HepG2 (cell line): Measurements from ENCODE around the gene HLA-DOA. TPM values are rescaled to one million over a fixed set of nuclear protein-coding genes. Genes with fewer than 3 reads are reported as not detected.

Experiments
- ATAC-seq: fragments of 200-7000 bp; cut with Tn5 transposase; 3 replicates; pipeline ENCODE4 v1.9.1; 2020; ENCODE audit warnings: mild to moderate bottlenecking, moderate library complexity
- BruUV-seq: library from RNA; stranded (reverse); fragments of 400-500 nt; replicated peaks from 2 replicates; lab custom pipeline; 2021; lab: Mats Ljungman, UMichigan
- CTCF ChIA-PET: fragments of 300-600 bp; formaldehyde crosslinking; extraction: SDS; loops from one replicate; lab custom pipeline; 2021; ENCODE audit warnings: low total read pairs, inconsistent platforms, low intra/inter-chr PET ratio; lab: Yijun Ruan, JAX
- POLR2A ChIA-PET: fragments of 350-600 bp; sonication (Branson Sonifier 250); formaldehyde crosslinking; loops from one replicate; lab custom pipeline; 2020; ENCODE audit warnings: antibody characterized with exemption, inconsistent platforms; lab: Yijun Ruan, JAX
- DNase-seq: peaks from one replicate; pipeline ENCODE4 v3.0.0-alpha.2; 2015; ENCODE audit warnings: low spot score
- FAIRE-seq: peaks from 3 replicates; lab custom pipeline; 2011; peaks lifted over from hg19 to GRCh38; lab: Jason Lieb, UNC
- H2AFZ ChIP-seq: one replicate; pipeline ENCODE4 v1.6.1; 2011; ENCODE audit warnings: low read length, inconsistent platforms
- H3K27ac ChIP-seq: fragments of 300-600 bp; 3 replicates; pipeline ENCODE4 v1.8.0; 2011; ENCODE audit warnings: mixed run types, mild to moderate bottlenecking, mixed read lengths, low read length, inconsistent platforms; ENCODE audit not compliant: insufficient read depth; ENCODE audit errors: extremely low read length
- H3K27me3 ChIP-seq, 2 experiments: fragments of 200-600 bp in 1 of 2; 2 replicates in 1 of 2; 3 replicates in 1 of 2; pipeline versions ENCODE4 v1.6.0 to v1.8.0; 2011; ENCODE audit warnings: low read length in 2 of 2, mild to moderate bottlenecking in 2 of 2, moderate library complexity in 2 of 2, inconsistent platforms in 1 of 2; ENCODE audit not compliant: insufficient read depth in 2 of 2, control insufficient read depth in 1 of 2
- H3K36me3 ChIP-seq, 2 experiments: fragments of 200-600 bp in 1 of 2; replicated peaks in 1 of 2; 2 replicates in 1 of 2; 3 replicates in 1 of 2; pipeline versions ENCODE4 v1.5.1 to v1.8.0; 2011; ENCODE audit warnings: low read length in 2 of 2, inconsistent platforms in 1 of 2; ENCODE audit not compliant: insufficient read depth in 2 of 2, control insufficient read depth in 1 of 2
- H3K4me1 ChIP-seq: 2 replicates; pipeline ENCODE4 v1.5.1; 2012; ENCODE audit warnings: low read length, inconsistent platforms; ENCODE audit not compliant: insufficient read depth
- H3K4me2 ChIP-seq: 2 replicates; pipeline ENCODE4 v1.6.0; 2011; ENCODE audit warnings: low read depth, low read length, inconsistent platforms
- H3K4me3 ChIP-seq, 3 experiments: fragments of 200-600 bp in 1 of 3; sonication (generic), shearing (Covaris generic) in 1 of 3; replicated peaks in 1 of 3; 2 replicates each; pipeline ENCODE4 v1.5.1; 2011 to 2016; ENCODE audit warnings: low read length in 3 of 3, inconsistent platforms in 2 of 3, low read depth in 2 of 3, mild to moderate bottlenecking in 2 of 3, control low read depth in 1 of 3, mixed read lengths in 1 of 3; ENCODE audit not compliant: insufficient read depth in 1 of 3
- H3K79me2 ChIP-seq: one replicate; pipeline ENCODE4 v1.6.1; 2011; ENCODE audit warnings: low read length, inconsistent platforms; ENCODE audit not compliant: insufficient read depth
- H3K9ac ChIP-seq: 2 replicates; pipeline ENCODE4 v1.6.0; 2011; ENCODE audit warnings: mild to moderate bottlenecking, low read depth, low read length, inconsistent platforms; ENCODE audit not compliant: insufficient read depth
- H3K9me3 ChIP-seq: 2 replicates; pipeline ENCODE4 v1.5.1; 2012; ENCODE audit warnings: mild to moderate bottlenecking, low read length
- H4K20me1 ChIP-seq: 2 replicates; pipeline ENCODE4 v1.6.0; 2011; ENCODE audit warnings: inconsistent platforms, mild to moderate bottlenecking, low read length, moderate library complexity; ENCODE audit not compliant: insufficient read depth
- EP300 ChIP-seq, 3 experiments: sonication (generic) in 1 of 3; formaldehyde crosslinking in 1 of 3; IDR thresholded peaks; 2 replicates each; pipeline versions ENCODE4 v1.5.1 to v1.6.1; 2011 to 2020; ENCODE audit warnings: low read depth in 2 of 3, low read length in 2 of 3, borderline replicate concordance in 1 of 3, improper control_type of control experiment in 1 of 3, mild to moderate bottlenecking in 1 of 3, missing genetic modification reagents in 1 of 3, moderate library complexity in 1 of 3
- ESRRA ChIP-seq: sonication (generic); formaldehyde crosslinking; IDR thresholded peaks from 2 replicates; pipeline ENCODE4 v1.5.1; 2020; ENCODE audit warnings: mild to moderate bottlenecking, low read depth, missing genetic modification reagents
- MED13 ChIP-seq: sonication (generic); formaldehyde crosslinking; IDR thresholded peaks from 2 replicates; pipeline ENCODE4 v1.5.0; 2020; ENCODE audit warnings: missing genetic modification reagents
- NFIB ChIP-seq: sonication (generic); formaldehyde crosslinking; IDR thresholded peaks from 2 replicates; pipeline ENCODE4 v1.9.0; 2021; ENCODE audit warnings: missing genetic modification reagents, mild to moderate bottlenecking, borderline replicate concordance
- PHF8 ChIP-seq: sonication (generic); formaldehyde crosslinking; IDR thresholded peaks from 2 replicates; pipeline ENCODE4 v1.5.0; 2020; ENCODE audit warnings: missing genetic modification reagents
- SIN3B ChIP-seq: fragments of 150-350 bp; IDR thresholded peaks from 2 replicates; pipeline ENCODE4 v1.6.1; 2014; ENCODE audit warnings: low read length
- SMARCE1 ChIP-seq: fragments of 450-650 bp; IDR thresholded peaks from 2 replicates; pipeline ENCODE4 v1.6.1; 2017; ENCODE audit warnings: borderline replicate concordance
- ZNF709 ChIP-seq: sonication (generic); formaldehyde crosslinking; IDR thresholded peaks from 2 replicates; pipeline ENCODE4 v1.5.0; 2020; ENCODE audit warnings: mild to moderate bottlenecking, missing genetic modification reagents
- ZNF713 ChIP-seq: sonication (generic); formaldehyde crosslinking; IDR thresholded peaks from 2 replicates; pipeline ENCODE4 v1.4.0; 2020; ENCODE audit warnings: mild to moderate bottlenecking, missing genetic modification reagents
- WGBS: methylation state at CpG from one replicate; pipeline ENCODE4 v1.1.6; 2017; ENCODE audit warnings: low lambda C conversion rate; 5-methylcytosine and 5-hydroxymethylcytosine counted together
- in situ Hi-C: cut with HindIII; loops from 2 replicates; pipeline ENCODE4 v1.10.0; 2017; ENCODE audit warnings: low pct_unique_long_range_greater_than_20kb; ENCODE audit not compliant: extremely low pct_ligation_motif_present
- intact Hi-C: fragments of 100-400 bp; cut with micrococcal nuclease; formaldehyde crosslinking; loops from one replicate; pipeline ENCODE4 v1.10.0; 2022; ENCODE audit not compliant: unreplicated experiment
- polyA plus RNA-seq, 8 experiments: library from polyadenylated mRNA; depleted of rRNA in 3 of 8; stranded (reverse) in 7 of 8; unstranded in 1 of 8; fragments of >200 nt; fragmentation: Illumina TruSeq in 4 of 8; extraction: Trizol in 4 of 8; gene quantifications; 2 replicates each; pipeline versions ENCODE4 v1.2.1 to v1.2.3, GENCODE V29; 2011 to 2016; ENCODE audit warnings: low read depth in 4 of 8, missing spikeins in 1 of 8, mixed read lengths in 1 of 8; ENCODE audit not compliant: insufficient read depth in 1 of 8
- total RNA-seq, 5 experiments: library from RNA; depleted of rRNA; stranded (reverse); fragments of >200 nt; fragmentation: Illumina TruSeq; extraction: Trizol; gene quantifications; 2 replicates each; pipeline ENCODE4 v1.2.3, GENCODE V29; 2016; ENCODE audit warnings: low read depth in 1 of 5
- TF ChIP-seq, protein P1 (sequence below): sonication (generic); formaldehyde crosslinking; IDR thresholded peaks from 2 replicates; pipeline ENCODE4 v1.9.0; 2021; ENCODE audit warnings: missing genetic modification reagents, borderline replicate concordance
- TF ChIP-seq, protein P2 (sequence below): sonication (generic); formaldehyde crosslinking; conservative IDR thresholded peaks from 2 replicates; pipeline ENCODE4 v1.4.0; 2020; ENCODE audit warnings: missing genetic modification reagents
- TF ChIP-seq, protein P3 (sequence below): sonication (generic); formaldehyde crosslinking; IDR thresholded peaks from 2 replicates; pipeline ENCODE4 v1.4.0; 2020; ENCODE audit warnings: missing genetic modification reagents
- TF ChIP-seq, protein P4 (sequence below): sonication (generic); formaldehyde crosslinking; IDR thresholded peaks from 2 replicates; pipeline ENCODE4 v1.4.0; 2020; ENCODE audit warnings: missing genetic modification reagents

HLA-DOA gene
- total and polyA plus RNA-seq, 2 of the 13 experiments (the other 11 are each of a cell fraction or from before 2014, with no cell fraction given): 0.03 to 0.09 TPM

DNA sequence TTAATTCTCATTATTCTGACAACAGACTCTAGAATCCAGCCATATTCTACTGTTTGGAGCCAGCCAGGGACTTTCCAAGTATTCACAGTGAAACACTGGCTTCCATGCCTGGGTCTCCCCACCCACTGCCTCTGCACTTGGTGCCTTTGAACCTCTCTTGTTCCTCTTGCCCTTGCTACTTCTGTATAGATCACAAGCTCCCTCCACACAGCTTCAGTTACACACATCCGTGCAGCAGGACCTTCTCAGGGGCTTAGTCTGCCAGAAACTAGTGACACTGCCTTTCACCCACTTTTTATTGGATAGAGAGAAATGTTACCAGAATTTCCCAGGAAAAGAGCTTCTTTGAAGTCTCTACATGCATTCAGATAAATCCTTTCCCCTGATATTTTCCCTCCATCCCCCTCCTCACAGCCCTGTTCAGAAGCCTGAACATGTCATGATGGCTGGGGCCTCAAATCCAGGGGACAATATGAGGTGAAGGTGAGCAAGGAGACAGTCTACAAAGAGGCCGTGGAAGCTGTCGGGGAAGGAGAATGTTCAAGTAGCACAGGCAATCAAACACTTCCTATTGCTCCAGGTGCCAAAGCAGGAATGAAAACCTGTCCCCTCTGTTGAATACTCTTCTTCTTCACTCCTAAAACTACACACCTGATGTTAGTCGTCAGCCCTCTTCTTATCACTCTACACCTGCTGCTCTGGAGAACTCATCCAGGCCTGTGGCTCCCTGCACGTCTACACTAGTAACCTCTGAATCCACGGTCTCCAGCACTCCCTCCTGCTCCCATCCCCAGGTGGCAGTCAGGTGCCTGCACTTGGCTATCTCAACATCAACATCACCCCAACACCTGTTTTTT is 20.2 kb upstream of the HLA-DOA start (continued):
- TF ChIP-seq, protein P1, sequence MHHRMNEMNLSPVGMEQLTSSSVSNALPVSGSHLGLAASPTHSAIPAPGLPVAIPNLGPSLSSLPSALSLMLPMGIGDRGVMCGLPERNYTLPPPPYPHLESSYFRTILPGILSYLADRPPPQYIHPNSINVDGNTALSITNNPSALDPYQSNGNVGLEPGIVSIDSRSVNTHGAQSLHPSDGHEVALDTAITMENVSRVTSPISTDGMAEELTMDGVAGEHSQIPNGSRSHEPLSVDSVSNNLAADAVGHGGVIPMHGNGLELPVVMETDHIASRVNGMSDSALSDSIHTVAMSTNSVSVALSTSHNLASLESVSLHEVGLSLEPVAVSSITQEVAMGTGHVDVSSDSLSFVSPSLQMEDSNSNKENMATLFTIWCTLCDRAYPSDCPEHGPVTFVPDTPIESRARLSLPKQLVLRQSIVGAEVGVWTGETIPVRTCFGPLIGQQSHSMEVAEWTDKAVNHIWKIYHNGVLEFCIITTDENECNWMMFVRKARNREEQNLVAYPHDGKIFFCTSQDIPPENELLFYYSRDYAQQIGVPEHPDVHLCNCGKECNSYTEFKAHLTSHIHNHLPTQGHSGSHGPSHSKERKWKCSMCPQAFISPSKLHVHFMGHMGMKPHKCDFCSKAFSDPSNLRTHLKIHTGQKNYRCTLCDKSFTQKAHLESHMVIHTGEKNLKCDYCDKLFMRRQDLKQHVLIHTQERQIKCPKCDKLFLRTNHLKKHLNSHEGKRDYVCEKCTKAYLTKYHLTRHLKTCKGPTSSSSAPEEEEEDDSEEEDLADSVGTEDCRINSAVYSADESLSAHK: no peak
- TF ChIP-seq EP300 (IDR thresholded peaks at IDR 0.05; ENCODE audit: low read depth in 2 of 2, low read length in 2 of 2) (no peak), EP300 (CRISPR knock-in tag; IDR thresholded peaks at IDR 0.05; ENCODE audit: borderline replicate concordance) (no peak), MED13 (CRISPR knock-in tag) (no peak), PHF8 (CRISPR knock-in tag) (no peak)
- TF ChIP-seq, protein P2, sequence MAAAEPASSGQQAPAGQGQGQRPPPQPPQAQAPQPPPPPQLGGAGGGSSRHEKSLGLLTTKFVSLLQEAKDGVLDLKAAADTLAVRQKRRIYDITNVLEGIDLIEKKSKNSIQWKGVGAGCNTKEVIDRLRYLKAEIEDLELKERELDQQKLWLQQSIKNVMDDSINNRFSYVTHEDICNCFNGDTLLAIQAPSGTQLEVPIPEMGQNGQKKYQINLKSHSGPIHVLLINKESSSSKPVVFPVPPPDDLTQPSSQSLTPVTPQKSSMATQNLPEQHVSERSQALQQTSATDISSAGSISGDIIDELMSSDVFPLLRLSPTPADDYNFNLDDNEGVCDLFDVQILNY (CRISPR knock-in tag): no peak
- TF ChIP-seq, all 625 proteins: peak for 4

DNA sequence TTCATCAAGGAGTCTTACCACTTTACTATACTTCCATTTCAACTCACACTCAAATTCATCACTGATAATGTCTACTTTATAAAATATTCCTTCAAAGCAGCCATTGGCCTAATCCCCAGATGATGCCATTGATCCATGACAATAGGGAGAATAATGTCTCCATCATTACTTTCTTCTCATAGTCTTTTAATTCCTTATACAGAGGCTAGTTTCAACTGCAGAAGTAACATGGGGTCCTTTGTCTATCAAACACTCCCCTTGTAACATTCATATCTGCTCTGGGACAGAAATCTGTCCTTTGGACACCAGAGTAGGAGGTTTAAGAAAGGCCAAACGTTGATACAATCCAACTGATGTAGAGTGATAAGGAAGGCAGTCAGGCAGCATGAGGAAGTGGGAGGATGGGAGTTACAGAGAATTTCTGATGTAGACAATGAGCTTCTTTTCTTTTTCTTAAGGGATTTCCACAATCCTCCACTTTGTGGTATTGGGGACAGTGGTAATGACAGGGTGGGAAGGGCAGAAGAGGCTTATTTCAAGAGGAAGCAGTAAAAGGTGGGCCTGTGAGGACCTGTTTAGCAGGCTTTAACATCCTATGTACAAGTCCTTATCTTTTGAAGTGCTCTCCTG is 18.9 kb upstream of the HLA-DOA start:
- intact Hi-C loops: no loop called here
- Histone ChIP-seq H3K27ac (no peak overlapping the region), H3K27me3 (no peaks in the 10 kb centered on the region; a peak in 1 of 5 replicates), H3K4me3 (no peak overlapping the region), H3K79me2 (no peaks in the 10 kb centered on the region), H3K36me3 (no peaks in the 10 kb centered on the region), H3K4me2 (no peak overlapping the region), H2AFZ (no peak overlapping the region), H3K9ac (no peak overlapping the region), H4K20me1 (no peaks in the 10 kb centered on the region), H3K9me3 (no peaks in the 10 kb centered on the region), H3K4me1 (no peaks in the 10 kb centered on the region)
- no peak for ATAC-seq
- FAIRE-seq: no peak
- no TSS peak for BruUV-seq
- POLR2A ChIA-PET: no interaction called here
- CTCF ChIA-PET: no interaction called here
- in situ Hi-C loops: no loop called here
- no peak for DNase-seq
- WGBS: 0% methylated on average over 1 of the region's 1 CpG
- TF ChIP-seq ESRRA (CRISPR knock-in tag) (no peak), SIN3B (no peak), NFIB (CRISPR knock-in tag) (no peak), ZNF713 (CRISPR knock-in tag) (no peak), ZNF709 (CRISPR knock-in tag) (no peak), SMARCE1 (no peak)
- TF ChIP-seq, protein P3, sequence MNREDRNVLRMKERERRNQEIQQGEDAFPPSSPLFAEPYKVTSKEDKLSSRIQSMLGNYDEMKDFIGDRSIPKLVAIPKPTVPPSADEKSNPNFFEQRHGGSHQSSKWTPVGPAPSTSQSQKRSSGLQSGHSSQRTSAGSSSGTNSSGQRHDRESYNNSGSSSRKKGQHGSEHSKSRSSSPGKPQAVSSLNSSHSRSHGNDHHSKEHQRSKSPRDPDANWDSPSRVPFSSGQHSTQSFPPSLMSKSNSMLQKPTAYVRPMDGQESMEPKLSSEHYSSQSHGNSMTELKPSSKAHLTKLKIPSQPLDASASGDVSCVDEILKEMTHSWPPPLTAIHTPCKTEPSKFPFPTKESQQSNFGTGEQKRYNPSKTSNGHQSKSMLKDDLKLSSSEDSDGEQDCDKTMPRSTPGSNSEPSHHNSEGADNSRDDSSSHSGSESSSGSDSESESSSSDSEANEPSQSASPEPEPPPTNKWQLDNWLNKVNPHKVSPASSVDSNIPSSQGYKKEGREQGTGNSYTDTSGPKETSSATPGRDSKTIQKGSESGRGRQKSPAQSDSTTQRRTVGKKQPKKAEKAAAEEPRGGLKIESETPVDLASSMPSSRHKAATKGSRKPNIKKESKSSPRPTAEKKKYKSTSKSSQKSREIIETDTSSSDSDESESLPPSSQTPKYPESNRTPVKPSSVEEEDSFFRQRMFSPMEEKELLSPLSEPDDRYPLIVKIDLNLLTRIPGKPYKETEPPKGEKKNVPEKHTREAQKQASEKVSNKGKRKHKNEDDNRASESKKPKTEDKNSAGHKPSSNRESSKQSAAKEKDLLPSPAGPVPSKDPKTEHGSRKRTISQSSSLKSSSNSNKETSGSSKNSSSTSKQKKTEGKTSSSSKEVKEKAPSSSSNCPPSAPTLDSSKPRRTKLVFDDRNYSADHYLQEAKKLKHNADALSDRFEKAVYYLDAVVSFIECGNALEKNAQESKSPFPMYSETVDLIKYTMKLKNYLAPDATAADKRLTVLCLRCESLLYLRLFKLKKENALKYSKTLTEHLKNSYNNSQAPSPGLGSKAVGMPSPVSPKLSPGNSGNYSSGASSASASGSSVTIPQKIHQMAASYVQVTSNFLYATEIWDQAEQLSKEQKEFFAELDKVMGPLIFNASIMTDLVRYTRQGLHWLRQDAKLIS (CRISPR knock-in tag): no peak
- TF ChIP-seq, protein P4, sequence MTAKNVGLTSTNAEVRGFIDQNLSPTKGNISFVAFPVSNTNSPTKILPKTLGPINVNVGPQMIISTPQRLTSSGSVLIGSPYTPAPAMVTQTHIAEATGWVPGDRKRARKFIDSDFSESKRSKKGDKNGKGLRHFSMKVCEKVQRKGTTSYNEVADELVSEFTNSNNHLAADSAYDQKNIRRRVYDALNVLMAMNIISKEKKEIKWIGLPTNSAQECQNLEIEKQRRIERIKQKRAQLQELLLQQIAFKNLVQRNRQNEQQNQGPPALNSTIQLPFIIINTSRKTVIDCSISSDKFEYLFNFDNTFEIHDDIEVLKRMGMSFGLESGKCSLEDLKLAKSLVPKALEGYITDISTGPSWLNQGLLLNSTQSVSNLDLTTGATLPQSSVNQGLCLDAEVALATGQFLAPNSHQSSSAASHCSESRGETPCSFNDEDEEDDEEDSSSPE: no peak
